ENCODE results near the gene SNED1. TPM values are rescaled to one million over a fixed set of nuclear protein-coding genes. Genes with fewer than 3 reads are reported as not detected.
A peak's percentile ranks its signal among the peaks of the same experiment; 100 is the strongest.

Gene SNED1
- total RNA-seq, 1 experiment from 2014 or later = 3.2 TPM

DNA sequence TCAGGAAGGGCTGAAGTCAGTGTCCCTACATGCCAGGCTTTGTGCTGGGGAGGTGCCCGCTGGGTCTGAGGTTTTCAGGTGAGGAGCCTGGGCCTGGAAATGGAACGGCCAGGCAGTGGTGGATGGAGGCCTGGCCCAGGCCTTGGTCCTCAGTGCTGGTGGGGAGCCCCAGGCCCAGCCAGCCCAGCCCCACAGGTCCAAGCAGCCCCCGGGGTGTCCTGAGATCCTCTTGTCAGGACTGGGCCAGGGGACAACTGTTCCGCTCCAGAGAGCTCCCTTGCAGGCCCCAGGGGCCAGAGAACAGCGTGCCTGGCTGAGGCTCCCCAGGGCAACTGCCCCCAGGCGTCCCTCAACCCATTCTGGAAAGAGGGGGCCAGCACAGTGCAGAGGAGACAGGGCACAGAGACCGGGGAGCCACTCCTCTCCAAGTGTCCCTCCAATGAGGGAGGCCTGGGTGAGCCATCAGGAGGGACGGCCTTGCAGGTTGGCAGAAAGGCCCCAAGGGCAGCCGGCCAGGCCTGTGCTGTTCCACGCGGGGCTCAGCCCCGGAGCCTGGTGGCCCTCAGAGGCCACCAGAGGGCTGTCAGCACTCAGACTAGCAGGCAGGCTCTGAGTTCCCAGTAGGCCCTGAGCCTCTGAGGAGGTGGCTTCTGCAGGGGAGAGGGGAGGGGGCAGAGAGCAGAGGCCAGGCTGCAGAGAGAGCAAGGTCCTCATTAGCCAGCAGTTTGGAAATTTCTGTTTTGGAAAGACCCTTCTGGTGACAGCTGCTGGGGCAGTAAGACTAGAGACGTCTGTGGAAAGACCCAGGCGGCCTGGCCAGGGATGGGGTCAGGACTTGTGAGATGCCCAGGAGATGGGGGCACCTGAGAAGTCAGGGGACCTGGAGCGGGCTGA, 29.4 kb upstream of the SNED1 start:
- no peak overlapping the region for H3K4me3 Mint-ChIP-seq
- no peaks in the 10 kb centered on the region for H3K27me3 Mint-ChIP-seq (ENCODE audit: low read depth)
- no peaks in the 10 kb centered on the region for H3K4me1 Mint-ChIP-seq
- no peaks in the 10 kb centered on the region for H3K36me3 Mint-ChIP-seq
- ChIA-PET CTCF (interaction anchor here (0.7 to 2.0 kb wide), 2 partner anchors 14 to 54 kb away, joined by 3 to 4 read pairs; no protein-coding TSS in a partner anchor), POLR2A (no interaction called here)
- ATAC-seq = peak; percentile 78
- no peaks in the 10 kb centered on the region for H3K9me3 Mint-ChIP-seq
- no peak for DNase-seq (ENCODE audit: low spot score)
- no peak for TF ChIP-seq TCF7 (CRISPR knock-in tag; IDR thresholded peaks at IDR 0.05; ENCODE audit: low read depth)
- TF ChIP-seq ELF4 (CRISPR knock-in tag; IDR thresholded peaks at IDR 0.05; ENCODE audit: low read depth) = no peak
- TF ChIP-seq, protein P1, sequence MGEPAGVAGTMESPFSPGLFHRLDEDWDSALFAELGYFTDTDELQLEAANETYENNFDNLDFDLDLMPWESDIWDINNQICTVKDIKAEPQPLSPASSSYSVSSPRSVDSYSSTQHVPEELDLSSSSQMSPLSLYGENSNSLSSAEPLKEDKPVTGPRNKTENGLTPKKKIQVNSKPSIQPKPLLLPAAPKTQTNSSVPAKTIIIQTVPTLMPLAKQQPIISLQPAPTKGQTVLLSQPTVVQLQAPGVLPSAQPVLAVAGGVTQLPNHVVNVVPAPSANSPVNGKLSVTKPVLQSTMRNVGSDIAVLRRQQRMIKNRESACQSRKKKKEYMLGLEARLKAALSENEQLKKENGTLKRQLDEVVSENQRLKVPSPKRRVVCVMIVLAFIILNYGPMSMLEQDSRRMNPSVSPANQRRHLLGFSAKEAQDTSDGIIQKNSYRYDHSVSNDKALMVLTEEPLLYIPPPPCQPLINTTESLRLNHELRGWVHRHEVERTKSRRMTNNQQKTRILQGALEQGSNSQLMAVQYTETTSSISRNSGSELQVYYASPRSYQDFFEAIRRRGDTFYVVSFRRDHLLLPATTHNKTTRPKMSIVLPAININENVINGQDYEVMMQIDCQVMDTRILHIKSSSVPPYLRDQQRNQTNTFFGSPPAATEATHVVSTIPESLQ (CRISPR knock-in tag; IDR thresholded peaks at IDR 0.05) = no peak
- TF ChIP-seq ZNF232 (CRISPR knock-in tag; IDR thresholded peaks at IDR 0.05) = no peak
- TF ChIP-seq GTF2I (CRISPR knock-in tag; conservative IDR thresholded peaks at IDR 0.05) = no peak
- no peak for TF ChIP-seq ESRRA (CRISPR knock-in tag; IDR thresholded peaks at IDR 0.05; ENCODE audit: borderline replicate concordance)
- TF ChIP-seq FOXJ3 (CRISPR knock-in tag; IDR thresholded peaks at IDR 0.05; ENCODE audit: borderline replicate concordance) = no peak
- TF ChIP-seq, protein P2, sequence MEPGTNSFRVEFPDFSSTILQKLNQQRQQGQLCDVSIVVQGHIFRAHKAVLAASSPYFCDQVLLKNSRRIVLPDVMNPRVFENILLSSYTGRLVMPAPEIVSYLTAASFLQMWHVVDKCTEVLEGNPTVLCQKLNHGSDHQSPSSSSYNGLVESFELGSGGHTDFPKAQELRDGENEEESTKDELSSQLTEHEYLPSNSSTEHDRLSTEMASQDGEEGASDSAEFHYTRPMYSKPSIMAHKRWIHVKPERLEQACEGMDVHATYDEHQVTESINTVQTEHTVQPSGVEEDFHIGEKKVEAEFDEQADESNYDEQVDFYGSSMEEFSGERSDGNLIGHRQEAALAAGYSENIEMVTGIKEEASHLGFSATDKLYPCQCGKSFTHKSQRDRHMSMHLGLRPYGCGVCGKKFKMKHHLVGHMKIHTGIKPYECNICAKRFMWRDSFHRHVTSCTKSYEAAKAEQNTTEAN (CRISPR knock-in tag; IDR thresholded peaks at IDR 0.05) = no peak
- TF ChIP-seq, protein P3, sequence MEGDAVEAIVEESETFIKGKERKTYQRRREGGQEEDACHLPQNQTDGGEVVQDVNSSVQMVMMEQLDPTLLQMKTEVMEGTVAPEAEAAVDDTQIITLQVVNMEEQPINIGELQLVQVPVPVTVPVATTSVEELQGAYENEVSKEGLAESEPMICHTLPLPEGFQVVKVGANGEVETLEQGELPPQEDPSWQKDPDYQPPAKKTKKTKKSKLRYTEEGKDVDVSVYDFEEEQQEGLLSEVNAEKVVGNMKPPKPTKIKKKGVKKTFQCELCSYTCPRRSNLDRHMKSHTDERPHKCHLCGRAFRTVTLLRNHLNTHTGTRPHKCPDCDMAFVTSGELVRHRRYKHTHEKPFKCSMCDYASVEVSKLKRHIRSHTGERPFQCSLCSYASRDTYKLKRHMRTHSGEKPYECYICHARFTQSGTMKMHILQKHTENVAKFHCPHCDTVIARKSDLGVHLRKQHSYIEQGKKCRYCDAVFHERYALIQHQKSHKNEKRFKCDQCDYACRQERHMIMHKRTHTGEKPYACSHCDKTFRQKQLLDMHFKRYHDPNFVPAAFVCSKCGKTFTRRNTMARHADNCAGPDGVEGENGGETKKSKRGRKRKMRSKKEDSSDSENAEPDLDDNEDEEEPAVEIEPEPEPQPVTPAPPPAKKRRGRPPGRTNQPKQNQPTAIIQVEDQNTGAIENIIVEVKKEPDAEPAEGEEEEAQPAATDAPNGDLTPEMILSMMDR (IDR thresholded peaks at IDR 0.05) = no peak
- TF ChIP-seq, protein P4, sequence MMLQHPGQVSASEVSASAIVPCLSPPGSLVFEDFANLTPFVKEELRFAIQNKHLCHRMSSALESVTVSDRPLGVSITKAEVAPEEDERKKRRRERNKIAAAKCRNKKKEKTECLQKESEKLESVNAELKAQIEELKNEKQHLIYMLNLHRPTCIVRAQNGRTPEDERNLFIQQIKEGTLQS (CRISPR knock-in tag; conservative IDR thresholded peaks at IDR 0.05) = no peak
- TF ChIP-seq, protein P5, sequence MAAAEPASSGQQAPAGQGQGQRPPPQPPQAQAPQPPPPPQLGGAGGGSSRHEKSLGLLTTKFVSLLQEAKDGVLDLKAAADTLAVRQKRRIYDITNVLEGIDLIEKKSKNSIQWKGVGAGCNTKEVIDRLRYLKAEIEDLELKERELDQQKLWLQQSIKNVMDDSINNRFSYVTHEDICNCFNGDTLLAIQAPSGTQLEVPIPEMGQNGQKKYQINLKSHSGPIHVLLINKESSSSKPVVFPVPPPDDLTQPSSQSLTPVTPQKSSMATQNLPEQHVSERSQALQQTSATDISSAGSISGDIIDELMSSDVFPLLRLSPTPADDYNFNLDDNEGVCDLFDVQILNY (CRISPR knock-in tag; IDR thresholded peaks at IDR 0.05) = no peak
- TF ChIP-seq SP1 (CRISPR knock-in tag; conservative IDR thresholded peaks at IDR 0.05) = no peak
- TF ChIP-seq SMAD4 (CRISPR knock-in tag; IDR thresholded peaks at IDR 0.05) = no peak
- no peak for TF ChIP-seq EMX1 (CRISPR knock-in tag; IDR thresholded peaks at IDR 0.05)
- TF ChIP-seq ZBTB21 (CRISPR knock-in tag; IDR thresholded peaks at IDR 0.05; ENCODE audit: borderline replicate concordance) = no peak
- no peak for TF ChIP-seq ZNF138 (CRISPR knock-in tag; conservative IDR thresholded peaks at IDR 0.05)
- TF ChIP-seq GRHL2 (CRISPR knock-in tag; IDR thresholded peaks at IDR 0.05; ENCODE audit: insufficient replicate concordance, severe bottlenecking) = no peak
- TF ChIP-seq, protein P6, sequence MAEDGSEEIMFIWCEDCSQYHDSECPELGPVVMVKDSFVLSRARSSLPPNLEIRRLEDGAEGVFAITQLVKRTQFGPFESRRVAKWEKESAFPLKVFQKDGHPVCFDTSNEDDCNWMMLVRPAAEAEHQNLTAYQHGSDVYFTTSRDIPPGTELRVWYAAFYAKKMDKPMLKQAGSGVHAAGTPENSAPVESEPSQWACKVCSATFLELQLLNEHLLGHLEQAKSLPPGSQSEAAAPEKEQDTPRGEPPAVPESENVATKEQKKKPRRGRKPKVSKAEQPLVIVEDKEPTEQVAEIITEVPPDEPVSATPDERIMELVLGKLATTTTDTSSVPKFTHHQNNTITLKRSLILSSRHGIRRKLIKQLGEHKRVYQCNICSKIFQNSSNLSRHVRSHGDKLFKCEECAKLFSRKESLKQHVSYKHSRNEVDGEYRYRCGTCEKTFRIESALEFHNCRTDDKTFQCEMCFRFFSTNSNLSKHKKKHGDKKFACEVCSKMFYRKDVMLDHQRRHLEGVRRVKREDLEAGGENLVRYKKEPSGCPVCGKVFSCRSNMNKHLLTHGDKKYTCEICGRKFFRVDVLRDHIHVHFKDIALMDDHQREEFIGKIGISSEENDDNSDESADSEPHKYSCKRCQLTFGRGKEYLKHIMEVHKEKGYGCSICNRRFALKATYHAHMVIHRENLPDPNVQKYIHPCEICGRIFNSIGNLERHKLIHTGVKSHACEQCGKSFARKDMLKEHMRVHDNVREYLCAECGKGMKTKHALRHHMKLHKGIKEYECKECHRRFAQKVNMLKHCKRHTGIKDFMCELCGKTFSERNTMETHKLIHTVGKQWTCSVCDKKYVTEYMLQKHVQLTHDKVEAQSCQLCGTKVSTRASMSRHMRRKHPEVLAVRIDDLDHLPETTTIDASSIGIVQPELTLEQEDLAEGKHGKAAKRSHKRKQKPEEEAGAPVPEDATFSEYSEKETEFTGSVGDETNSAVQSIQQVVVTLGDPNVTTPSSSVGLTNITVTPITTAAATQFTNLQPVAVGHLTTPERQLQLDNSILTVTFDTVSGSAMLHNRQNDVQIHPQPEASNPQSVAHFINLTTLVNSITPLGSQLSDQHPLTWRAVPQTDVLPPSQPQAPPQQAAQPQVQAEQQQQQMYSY (CRISPR knock-in tag; IDR thresholded peaks at IDR 0.05) = no peak
- TF ChIP-seq, protein P7, sequence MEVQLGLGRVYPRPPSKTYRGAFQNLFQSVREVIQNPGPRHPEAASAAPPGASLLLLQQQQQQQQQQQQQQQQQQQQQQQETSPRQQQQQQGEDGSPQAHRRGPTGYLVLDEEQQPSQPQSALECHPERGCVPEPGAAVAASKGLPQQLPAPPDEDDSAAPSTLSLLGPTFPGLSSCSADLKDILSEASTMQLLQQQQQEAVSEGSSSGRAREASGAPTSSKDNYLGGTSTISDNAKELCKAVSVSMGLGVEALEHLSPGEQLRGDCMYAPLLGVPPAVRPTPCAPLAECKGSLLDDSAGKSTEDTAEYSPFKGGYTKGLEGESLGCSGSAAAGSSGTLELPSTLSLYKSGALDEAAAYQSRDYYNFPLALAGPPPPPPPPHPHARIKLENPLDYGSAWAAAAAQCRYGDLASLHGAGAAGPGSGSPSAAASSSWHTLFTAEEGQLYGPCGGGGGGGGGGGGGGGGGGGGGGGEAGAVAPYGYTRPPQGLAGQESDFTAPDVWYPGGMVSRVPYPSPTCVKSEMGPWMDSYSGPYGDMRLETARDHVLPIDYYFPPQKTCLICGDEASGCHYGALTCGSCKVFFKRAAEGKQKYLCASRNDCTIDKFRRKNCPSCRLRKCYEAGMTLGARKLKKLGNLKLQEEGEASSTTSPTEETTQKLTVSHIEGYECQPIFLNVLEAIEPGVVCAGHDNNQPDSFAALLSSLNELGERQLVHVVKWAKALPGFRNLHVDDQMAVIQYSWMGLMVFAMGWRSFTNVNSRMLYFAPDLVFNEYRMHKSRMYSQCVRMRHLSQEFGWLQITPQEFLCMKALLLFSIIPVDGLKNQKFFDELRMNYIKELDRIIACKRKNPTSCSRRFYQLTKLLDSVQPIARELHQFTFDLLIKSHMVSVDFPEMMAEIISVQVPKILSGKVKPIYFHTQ (CRISPR knock-in tag; IDR thresholded peaks at IDR 0.05) = no peak
- no peak overlapping the region for H3K27ac Mint-ChIP-seq
